Fibroblast of skin of back (primary cell): ENCODE data around the gene ZCCHC14. TPM values are rescaled to one million over a fixed set of nuclear protein-coding genes. Genes with fewer than 3 reads are reported as not detected.

Experiments used
- DNase-seq: peaks from one replicate; pipeline ENCODE4 v3.0.0-alpha.2; 2013
- polyA plus RNA-seq, 2 experiments: library from polyadenylated mRNA; unstranded; fragments of 120-200 nt; gene quantifications; one replicate each; pipeline ENCODE4 v1.2.1, GENCODE V29; 2013; ENCODE audit not compliant: insufficient read length in 2 of 2

The ZCCHC14 gene
- 18.6 TPM for polyA plus RNA-seq (2013, experiment 1 of 2; ENCODE audit: insufficient read length)
- 15.9 TPM for polyA plus RNA-seq (2013, experiment 2 of 2; ENCODE audit: insufficient read length)

DNA sequence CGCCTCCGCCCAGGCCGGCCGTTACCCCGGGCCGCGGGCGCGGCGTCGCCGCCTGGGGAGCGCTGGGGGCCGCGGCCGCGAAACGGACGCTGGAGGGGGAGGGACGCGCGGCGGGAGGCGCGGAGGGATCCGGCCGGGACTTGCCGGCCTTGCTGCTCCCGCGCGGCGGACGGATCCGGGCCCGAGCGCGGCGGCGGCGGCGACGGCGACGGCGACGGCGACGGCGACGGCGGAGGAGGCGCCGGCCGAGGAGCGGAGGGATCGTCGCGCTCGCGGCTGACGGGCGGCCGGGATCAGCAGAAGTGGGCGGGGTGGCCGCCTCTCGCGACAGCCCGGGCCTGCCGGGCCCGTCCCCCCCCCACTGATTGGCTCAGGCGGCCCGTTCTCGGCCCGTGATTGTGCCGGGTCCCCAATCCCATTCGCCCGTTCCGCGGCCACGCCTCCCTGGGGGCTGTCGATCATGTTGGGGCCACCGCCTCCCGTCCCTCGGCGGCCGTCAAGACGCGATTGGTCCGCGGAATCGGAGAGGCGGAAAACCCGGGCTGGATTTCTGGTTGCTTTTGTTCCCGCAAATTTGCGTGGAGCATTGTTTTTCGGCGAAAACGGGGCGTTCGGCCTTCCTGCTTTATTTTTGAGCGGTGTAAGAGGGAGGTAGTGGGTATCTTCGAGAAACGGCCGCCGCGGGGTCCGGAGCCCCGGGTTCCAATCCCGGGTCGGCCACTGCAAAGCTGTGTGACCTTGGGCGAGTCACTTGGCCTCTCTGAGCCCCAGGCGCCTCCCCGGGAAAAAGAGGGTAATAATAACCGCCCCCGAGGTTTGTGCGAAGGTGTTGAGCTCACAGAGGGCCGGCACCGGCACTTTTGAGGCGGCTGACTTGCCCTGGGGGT is at the start of gene ZCCHC14:
Gene ZCCHC14 (minus strand): TSS at position 304 of the 887 bp plus-strand sequence. CDS start 786 bp downstream, outside the sequence.
- peak; percentile 99 for DNase-seq

GRCh38 chr16:87541872-87542234 is 49.0 kb upstream of the ZCCHC14 start:
- peak; percentile 54 for DNase-seq

- peak; percentile 95 for DNase-seq
Observed at GRCh38 chr16:87541147-87541871, 48.5 kb upstream of the ZCCHC14 start.

GRCh38 chr16:87540897-87541146 is 48.0 kb upstream of the ZCCHC14 start:
- DNase-seq = no peak

DNA sequence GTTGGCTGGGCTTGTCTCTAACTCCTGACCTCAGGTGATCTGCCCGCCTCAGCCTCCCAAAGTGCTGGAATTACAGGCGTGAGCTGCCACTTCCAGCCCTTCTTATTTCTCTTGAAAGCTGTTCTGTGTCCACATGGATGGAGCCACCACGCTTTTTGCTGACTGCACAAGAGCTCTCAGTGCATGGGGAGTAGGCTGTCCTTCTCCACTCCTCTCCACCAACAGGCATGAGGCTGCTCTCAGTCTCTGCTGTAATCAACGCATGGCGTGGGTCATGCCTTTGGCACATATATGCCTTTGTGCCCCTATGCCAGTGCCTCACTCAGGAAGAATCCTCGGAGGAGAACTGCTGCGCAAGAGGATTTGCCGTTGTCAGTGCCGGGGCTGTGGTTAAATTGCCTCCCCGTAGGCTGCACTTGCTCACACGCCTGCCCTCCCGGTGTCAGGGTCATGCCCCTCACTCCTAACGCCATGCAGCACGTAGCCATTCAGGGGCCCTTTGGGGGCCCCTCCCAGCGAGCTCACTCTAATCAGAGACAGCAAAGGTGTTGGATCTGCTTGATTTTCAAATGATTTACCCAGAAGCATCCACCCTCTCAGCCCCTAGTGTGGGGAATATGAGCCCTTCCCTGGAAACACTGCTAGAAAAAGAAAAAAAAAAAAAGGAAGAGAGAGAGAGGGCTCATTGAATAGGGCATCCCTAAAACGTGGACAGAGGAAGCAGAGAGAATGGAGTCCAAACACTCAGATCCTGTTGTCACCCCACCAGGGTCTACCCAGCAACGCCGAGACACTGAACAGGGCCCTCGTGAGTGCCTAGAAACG is 47.5 kb upstream of the ZCCHC14 start:
- peak; percentile 52 for DNase-seq

DNA sequence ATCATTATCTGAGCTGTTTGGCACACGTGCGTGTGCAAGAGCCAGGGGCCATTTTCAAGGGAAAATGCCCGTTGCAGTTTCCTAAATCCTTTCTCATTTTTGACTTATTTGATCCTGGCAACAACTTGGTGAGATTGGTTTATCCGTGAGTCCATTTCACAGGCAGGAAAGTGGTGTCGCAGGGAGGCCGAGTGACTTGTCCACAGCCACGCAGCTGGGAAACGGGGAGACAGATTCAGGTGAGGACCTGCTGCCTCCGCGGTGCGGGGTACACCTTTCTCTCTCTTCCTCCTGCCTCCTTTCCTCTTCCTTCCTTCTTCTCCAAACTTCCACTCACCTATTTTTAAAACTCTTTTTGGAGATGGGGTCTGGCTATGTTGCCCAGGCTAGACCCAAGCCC is 46.3 kb upstream of the ZCCHC14 start:
- DNase-seq = no peak

GRCh38 chr16:87538594-87538993 is 45.8 kb upstream of the ZCCHC14 start:
- peak; percentile 94 for DNase-seq

GRCh38 chr16:87538160-87538559 is 45.3 kb upstream of the ZCCHC14 start:
- DNase-seq = no peak

- no peak for DNase-seq
Observed at GRCh38 chr16:87536795-87537142, 43.9 kb upstream of the ZCCHC14 start.

GRCh38 chr16:87535855-87536794 is 43.3 kb upstream of the ZCCHC14 start:
- no peak for DNase-seq

DNA sequence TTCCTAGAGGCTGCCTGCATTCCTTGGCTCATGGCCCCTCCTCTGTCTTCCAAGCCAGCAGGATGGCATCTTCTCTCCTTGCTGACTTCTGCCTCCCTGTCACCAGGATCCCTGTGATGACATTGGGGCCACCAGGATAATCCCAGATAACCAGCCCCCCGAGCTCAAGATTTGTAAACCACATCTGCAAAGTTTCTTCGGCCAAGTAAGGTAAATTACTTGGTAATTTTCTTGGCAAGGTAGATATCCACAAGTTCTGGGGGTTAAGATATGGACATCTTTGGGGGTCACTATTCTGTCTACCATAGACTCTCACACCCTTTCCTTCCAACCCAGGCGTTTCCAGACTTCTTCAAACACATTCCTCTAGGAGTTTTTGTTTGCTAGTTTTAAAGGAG is 42.6 kb upstream of the ZCCHC14 start:
- DNase-seq = no peak

GRCh38 chr16:87534751-87535150 is 41.9 kb upstream of the ZCCHC14 start:
- no peak for DNase-seq

GRCh38 chr16:87534030-87534653 is 41.3 kb upstream of the ZCCHC14 start:
- no peak for DNase-seq

GRCh38 chr16:87533061-87533460 is 40.2 kb upstream of the ZCCHC14 start:
- no peak for DNase-seq

- DNase-seq = no peak
Observed at GRCh38 chr16:87531418-87531817, 38.6 kb upstream of the ZCCHC14 start.

DNA sequence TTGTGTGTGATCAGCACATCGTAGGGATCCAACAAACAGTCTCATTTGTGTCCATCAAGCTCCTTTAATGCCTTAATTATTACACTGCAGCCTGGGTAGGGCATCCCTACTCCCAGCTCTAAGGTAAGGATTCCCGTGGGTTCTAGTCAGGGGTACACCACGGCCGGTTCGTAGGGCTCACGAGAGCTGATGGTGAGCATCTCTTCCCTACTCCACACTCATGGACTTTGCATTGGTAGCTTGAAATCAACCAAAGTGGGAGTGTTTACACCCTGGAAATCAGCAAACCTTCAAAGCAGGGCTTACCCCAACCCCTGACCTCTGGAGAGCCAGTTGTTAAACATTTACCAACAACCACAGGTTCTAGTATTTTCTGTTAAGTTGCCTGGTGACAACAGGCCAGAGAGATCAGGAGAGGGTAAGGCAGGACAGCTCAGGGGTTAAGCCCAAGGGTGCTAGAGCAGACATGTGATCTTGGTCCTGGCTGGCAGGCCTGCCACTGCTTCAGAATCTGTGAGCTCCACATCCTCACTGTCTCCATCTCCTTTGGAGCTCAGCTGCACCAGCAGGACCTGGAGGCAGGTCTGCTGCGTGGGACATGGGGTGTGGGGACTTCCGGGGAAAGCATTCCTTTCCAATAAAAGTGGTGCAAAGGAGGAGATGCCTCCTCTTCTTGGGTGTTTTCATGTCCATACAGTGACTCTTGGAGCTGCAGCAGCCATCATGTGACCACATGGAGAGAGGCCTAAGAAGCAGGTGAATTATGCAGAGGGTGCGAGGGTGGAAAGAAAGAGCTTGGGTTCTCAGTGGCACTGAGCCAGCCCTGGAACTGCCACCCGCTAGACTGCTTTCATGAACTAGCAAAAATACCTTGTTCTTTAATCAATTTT is 36.1 kb upstream of the ZCCHC14 start:
- no peak for DNase-seq

- no peak for DNase-seq
Observed at GRCh38 chr16:87527055-87527724, 34.4 kb upstream of the ZCCHC14 start.

DNA sequence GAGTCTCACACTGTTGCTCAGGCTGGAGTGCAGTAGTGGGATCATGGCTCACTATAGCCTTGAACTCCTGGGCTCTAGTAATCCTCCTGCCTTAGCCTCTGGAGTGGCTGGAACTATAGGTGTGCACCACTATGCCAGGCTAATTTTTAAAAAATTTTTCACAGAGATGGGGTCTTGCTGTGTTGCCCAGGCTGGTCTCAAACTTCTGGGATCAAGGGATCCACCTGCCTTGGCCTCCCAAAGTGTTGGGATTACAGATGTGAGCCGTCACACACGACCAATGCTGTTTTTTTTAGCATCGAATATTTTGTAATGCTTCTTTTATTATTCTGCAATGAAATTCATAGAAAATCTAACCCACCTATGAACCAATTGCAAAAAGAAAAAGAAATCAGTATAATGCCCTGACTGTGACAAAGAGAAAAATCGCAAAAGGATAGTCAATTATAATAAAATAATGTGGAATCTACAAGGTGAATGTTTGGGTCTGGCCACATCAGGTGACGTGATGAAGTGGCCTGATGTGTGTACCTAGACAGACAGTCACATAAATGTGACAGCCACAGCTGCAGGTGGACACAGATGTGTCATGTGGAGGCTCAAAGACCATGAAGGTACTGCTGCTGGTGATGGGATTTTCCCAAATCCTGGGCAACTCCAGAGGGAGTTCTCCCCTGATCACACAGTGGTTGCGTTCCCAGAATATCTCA is 33.6 kb upstream of the ZCCHC14 start:
- DNase-seq = no peak

DNA sequence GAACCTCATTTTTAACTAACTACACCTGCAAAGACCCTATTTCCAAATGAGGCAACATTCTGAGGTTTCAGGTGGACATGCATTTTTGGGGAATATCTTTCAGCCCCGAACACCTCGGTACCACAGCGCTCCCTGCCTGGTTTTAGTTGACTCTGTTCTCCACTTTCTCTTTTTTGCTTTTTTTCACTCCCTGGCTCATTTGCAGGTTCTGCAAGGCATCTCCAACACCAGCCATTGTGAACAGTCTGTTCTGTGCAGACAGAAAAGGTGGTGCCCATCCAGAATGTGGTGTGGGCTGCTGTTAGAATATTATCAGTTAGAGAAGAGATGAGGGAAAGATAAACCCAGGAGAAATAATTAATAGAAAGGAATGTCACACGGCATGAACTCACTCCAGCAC is 32.5 kb upstream of the ZCCHC14 start:
- no peak for DNase-seq
